GM13976 (cell line): Measurements from ENCODE around the gene ZBTB22.
"Not testable (repeated sequence)": the region's sequence is repeated elsewhere in the genome, so short reads cannot be mapped to it uniquely, and the experiment has no call there.

ENCODE experiments used
- DNase-seq: peaks from one replicate; pipeline ENCODE4 v3.0.0; 2012; ENCODE audit warnings: low spot score
- in situ Hi-C: fragments of 300-500 bp; cut with MboI; formaldehyde crosslinking; loops from one replicate; pipeline ENCODE4 v1.12.0; 2022; ENCODE audit warnings: low sequenced_read_pairs, mixed read lengths, inconsistent platforms; ENCODE audit not compliant: unreplicated experiment
- TF ChIP-seq, protein P1 (sequence below): IDR thresholded peaks from 2 replicates; pipeline ENCODE4 v1.5.1; 2012; ENCODE audit warnings: borderline replicate concordance, mild to moderate bottlenecking; ENCODE audit not compliant: insufficient read depth; ENCODE audit errors: extremely low read depth, missing control alignments, control extremely low read depth

ZBTB22 gene, protein sequence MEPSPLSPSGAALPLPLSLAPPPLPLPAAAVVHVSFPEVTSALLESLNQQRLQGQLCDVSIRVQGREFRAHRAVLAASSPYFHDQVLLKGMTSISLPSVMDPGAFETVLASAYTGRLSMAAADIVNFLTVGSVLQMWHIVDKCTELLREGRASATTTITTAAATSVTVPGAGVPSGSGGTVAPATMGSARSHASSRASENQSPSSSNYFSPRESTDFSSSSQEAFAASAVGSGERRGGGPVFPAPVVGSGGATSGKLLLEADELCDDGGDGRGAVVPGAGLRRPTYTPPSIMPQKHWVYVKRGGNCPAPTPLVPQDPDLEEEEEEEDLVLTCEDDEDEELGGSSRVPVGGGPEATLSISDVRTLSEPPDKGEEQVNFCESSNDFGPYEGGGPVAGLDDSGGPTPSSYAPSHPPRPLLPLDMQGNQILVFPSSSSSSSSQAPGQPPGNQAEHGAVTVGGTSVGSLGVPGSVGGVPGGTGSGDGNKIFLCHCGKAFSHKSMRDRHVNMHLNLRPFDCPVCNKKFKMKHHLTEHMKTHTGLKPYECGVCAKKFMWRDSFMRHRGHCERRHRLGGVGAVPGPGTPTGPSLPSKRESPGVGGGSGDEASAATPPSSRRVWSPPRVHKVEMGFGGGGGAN

GRCh38 chr6:33317669-33318425 is at the start of gene ZBTB22:
ZBTB22 (minus strand) TSS chr6:33317744; CDS start chr6:33316916, 828 bp downstream.
- TF ChIP-seq, protein P1, sequence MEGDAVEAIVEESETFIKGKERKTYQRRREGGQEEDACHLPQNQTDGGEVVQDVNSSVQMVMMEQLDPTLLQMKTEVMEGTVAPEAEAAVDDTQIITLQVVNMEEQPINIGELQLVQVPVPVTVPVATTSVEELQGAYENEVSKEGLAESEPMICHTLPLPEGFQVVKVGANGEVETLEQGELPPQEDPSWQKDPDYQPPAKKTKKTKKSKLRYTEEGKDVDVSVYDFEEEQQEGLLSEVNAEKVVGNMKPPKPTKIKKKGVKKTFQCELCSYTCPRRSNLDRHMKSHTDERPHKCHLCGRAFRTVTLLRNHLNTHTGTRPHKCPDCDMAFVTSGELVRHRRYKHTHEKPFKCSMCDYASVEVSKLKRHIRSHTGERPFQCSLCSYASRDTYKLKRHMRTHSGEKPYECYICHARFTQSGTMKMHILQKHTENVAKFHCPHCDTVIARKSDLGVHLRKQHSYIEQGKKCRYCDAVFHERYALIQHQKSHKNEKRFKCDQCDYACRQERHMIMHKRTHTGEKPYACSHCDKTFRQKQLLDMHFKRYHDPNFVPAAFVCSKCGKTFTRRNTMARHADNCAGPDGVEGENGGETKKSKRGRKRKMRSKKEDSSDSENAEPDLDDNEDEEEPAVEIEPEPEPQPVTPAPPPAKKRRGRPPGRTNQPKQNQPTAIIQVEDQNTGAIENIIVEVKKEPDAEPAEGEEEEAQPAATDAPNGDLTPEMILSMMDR: no peak
- in situ Hi-C loops: no loop called here
- DNase-seq: peak; percentile 90

DNA sequence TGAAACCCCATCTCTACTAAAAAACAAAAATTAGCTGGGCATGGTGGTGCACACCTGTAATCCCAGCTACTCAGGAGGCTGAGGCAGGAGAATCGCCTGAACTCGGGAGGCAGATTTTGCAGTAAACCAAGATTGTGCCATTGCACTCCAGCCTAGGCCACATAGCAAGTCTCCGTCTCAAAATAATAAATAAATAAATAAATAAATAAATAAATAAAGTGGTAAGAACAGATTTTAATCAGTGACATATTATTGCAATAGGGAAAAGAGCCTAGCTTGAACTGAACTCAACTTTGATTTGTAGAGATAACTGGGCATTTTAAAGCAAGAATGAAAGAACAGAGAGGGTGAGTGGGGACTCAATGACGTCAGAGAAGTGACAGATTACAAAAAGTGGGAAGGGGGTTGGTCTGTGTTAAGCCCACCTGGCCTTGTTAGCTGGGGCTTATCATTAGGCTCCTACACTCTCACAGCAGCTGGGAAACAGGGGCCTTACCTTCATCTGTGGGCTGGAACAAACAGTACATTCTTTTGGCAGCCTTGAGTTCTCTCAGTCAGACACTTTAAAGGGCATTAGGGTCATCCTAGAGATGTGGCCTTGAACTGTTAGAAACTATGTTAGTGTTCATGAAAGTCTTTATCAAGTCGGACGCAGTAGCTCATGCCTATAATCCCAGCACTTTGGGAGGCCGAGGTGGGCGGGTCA is 49.6 kb upstream of the ZBTB22 start:
- DNase-seq: no peak
- in situ Hi-C loops: no loop called here
- TF ChIP-seq, protein P1: no peak

- DNase-seq, in situ Hi-C loops: not testable (repeated sequence)
These were observed 47.8 kb upstream of the ZBTB22 start for GRCh38 chr6:33365206-33365971.

- DNase-seq, in situ Hi-C loops: not testable (repeated sequence)
These were observed 47.1 kb upstream of the ZBTB22 start for GRCh38 chr6:33364475-33365205.

DNA sequence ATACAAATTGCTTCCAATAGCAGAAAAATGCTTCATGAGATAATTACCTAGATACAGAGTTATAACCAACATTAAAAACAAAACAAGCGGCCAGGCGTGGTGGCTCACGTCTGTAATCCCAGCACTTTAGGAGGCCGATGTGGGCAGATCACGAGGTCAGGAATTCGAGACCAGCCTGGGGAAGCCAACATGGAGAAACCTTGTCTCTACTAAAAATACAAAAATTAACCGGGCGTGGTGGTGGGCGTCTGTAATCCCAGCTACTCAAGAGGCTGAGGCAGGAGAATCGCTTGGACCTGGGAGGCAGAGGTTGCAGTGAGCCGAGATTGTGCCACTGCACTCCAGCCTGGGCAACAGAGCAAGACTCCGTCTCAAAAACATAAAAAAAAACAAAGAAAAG is 45.9 kb upstream of the ZBTB22 start:
- DNase-seq, in situ Hi-C loops: not testable (repeated sequence)

DNA sequence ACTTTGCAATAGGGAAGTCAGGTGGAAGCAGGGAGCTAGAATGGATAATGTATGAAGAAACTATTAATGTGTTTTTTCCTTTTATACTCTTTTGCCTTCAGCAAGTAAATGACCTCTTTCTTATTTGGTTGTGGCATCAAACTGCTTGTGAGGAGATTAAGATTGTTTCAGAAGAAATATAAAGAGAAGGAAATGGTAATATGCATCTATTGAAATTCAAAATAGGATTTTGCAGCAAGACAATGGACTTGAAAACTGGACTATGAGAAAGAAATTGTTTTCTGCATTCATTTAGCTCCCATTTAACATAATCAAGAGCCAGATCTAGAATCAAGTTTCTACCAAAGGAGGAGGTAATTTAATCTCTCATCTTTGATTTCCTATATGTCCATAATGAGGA is 41.8 kb upstream of the ZBTB22 start:
- no peak for DNase-seq
- TF ChIP-seq, protein P1: no peak
- in situ Hi-C loops: no loop called here

DNA sequence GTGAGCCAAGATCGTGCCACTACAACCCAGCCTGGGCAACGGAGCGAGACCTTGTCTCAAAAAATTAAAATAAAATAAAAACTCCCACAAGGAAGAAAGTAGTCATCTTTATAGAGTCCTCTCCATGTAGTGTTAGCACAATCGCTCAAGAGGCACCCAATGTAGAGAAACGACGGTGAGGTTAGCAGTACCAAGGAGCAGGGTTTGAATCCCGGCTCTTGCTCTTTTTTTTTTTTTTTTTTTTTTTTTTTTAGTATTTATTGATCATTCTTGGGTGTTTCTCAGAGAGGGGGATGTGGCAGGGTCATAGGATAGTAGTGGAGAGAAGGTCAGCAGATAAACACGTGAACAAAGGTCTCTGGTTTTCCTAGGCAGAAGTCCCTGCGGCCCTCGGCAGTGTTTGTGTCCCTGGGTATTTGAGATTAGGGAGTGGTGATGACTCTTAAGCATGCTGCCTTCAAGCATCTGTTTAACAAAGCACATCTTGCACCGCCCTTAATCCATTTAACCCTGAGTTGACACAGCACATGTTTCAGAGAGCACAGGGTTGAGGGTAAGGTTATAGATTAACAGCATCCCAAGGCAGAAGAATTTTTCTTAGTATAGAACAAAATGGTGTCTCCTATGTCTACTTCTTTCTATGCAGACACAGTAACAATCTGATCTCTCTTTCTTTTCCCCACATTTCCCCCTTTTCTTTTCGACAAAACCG is 39.8 kb upstream of the ZBTB22 start:
- in situ Hi-C loops, DNase-seq: not testable (repeated sequence)
